Calu3 (cell line): ENCODE results near the gene DLX4. TPM values are rescaled to one million over a fixed set of nuclear protein-coding genes. Genes with fewer than 3 reads are reported as not detected.
A peak's percentile ranks its signal among the peaks of the same experiment; 100 is the strongest.

Source experiments
- BruUV-seq: library from RNA; stranded (reverse); fragments of 400-500 nt; replicated peaks from 2 replicates; lab custom pipeline; 2021; lab: Mats Ljungman, UMichigan
- CTCF ChIA-PET: fragments of 300-600 bp; sonication (Branson Sonifier 250); formaldehyde crosslinking; loops from one replicate; lab custom pipeline; 2022; ENCODE audit warnings: antibody characterized with exemption; lab: Charles Lee
- DNase-seq: peaks from one replicate; pipeline ENCODE4 v3.0.0; 2022
- H3K27ac Mint-ChIP-seq: one replicate; pipeline ENCODE4 v1.8.0; 2022; ENCODE audit warnings: mixed read lengths; ENCODE audit not compliant: unreplicated experiment
- H3K27me3 Mint-ChIP-seq: one replicate; pipeline ENCODE4 v1.8.0; 2022; ENCODE audit warnings: mixed read lengths; ENCODE audit not compliant: unreplicated experiment
- H3K36me3 Mint-ChIP-seq: one replicate; pipeline ENCODE4 v1.8.0; 2022; ENCODE audit warnings: mild to moderate bottlenecking, moderate library complexity, mixed read lengths; ENCODE audit not compliant: insufficient read depth, unreplicated experiment
- H3K4me1 Mint-ChIP-seq: one replicate; pipeline ENCODE4 v1.8.0; 2022; ENCODE audit warnings: mild to moderate bottlenecking, low read depth, mixed read lengths; ENCODE audit not compliant: unreplicated experiment
- H3K4me3 Mint-ChIP-seq: one replicate; pipeline ENCODE4 v1.8.0; 2022; ENCODE audit warnings: mild to moderate bottlenecking, low read depth, moderate library complexity, mixed read lengths; ENCODE audit not compliant: unreplicated experiment
- H3K9me3 Mint-ChIP-seq: one replicate; pipeline ENCODE4 v1.8.0; 2022; ENCODE audit warnings: low read depth, mixed read lengths; ENCODE audit not compliant: unreplicated experiment
- CTCF ChIP-seq: fragments of 200-600 bp; IDR thresholded peaks from one replicate; pipeline ENCODE4 v1.8.0; 2022; ENCODE audit warnings: antibody characterized with exemption; ENCODE audit not compliant: unreplicated experiment
- intact Hi-C: fragments of 100-400 bp; cut with micrococcal nuclease; formaldehyde crosslinking; loops from one replicate; pipeline ENCODE4 v1.10.0; 2022; ENCODE audit not compliant: unreplicated experiment
- total RNA-seq: library from RNA; stranded (reverse); gene quantifications from 2 replicates; pipeline ENCODE4 v1.2.3, GENCODE V29; 2022

The DLX4 gene
- total RNA-seq, 1 experiment from 2014 or later, result 2.5 TPM

GRCh38 chr17:49996495-49997300 is 27.7 kb downstream of the DLX4 start:
- intact Hi-C loops, result loop anchor here (5.0 kb wide), 2 partner anchors 289 to 429 kb away; partner anchors contain the start of gene SLC35B1
- DNase-seq, result peak; percentile 85
- Mint-ChIP-seq H3K4me3 (peak overlapping the region; percentile 57), H3K27ac (peak overlapping the region; percentile 9), H3K27me3 (peaks cover 84% of the 10 kb centered on the region), H3K4me1 (peaks cover 33% of the 10 kb centered on the region), H3K36me3 (peaks cover 12% of the 10 kb centered on the region), H3K9me3 (no peaks in the 10 kb centered on the region)
- peak; percentile 98 for TF ChIP-seq CTCF
- no TSS peak for BruUV-seq
- CTCF ChIA-PET, result interaction anchor here (0.6 to 5.9 kb wide), 27 partner anchors 11 to 427 kb away, joined by 3 to 123 read pairs (median 4); partner anchors contain the start of genes ITGA3 and KAT7

- CTCF ChIA-PET, result interaction anchor here (0.8 to 5.9 kb wide), 20 partner anchors 11 to 428 kb away, joined by 3 to 123 read pairs (median 6); partner anchors contain the start of gene ITGA3
- no peak for DNase-seq
- no peak for TF ChIP-seq CTCF
- Mint-ChIP-seq H3K36me3 (peaks cover 12% of the 10 kb centered on the region), H3K27ac (no peak overlapping the region), H3K4me3 (peak overlapping the region; percentile 57), H3K4me1 (peaks cover 33% of the 10 kb centered on the region), H3K27me3 (peaks cover 84% of the 10 kb centered on the region), H3K9me3 (no peaks in the 10 kb centered on the region)
- no TSS peak for BruUV-seq
- intact Hi-C loops, result loop anchor here (5.0 kb wide), 2 partner anchors 290 to 430 kb away; partner anchors contain the start of gene SLC35B1
These were observed 28.3 kb downstream of the DLX4 start for GRCh38 chr17:49997301-49997650.

- Mint-ChIP-seq H3K4me3 (peak overlapping the region; percentile 57), H3K9me3 (no peaks in the 10 kb centered on the region), H3K27ac (no peak overlapping the region), H3K27me3 (peaks cover 84% of the 10 kb centered on the region), H3K36me3 (peaks cover 12% of the 10 kb centered on the region), H3K4me1 (peaks cover 33% of the 10 kb centered on the region)
- DNase-seq, result peak; percentile 95
- BruUV-seq, result no TSS peak
- intact Hi-C loops, result loop anchor here (1.0 to 5.0 kb wide), 3 partner anchors 137 to 431 kb away; partner anchors contain the start of gene SLC35B1
- peak; percentile 98 for TF ChIP-seq CTCF
- CTCF ChIA-PET, result interaction anchor here (0.6 to 5.9 kb wide), 33 partner anchors 15 to 441 kb away, joined by 3 to 123 read pairs (median 4); partner anchors contain the start of genes ITGA3 and SLC35B1
These were observed 29.0 kb downstream of the DLX4 start for GRCh38 chr17:49997773-49998703.
